Panc1 (cell line): ENCODE measurements around the gene ATXN7L3.

Source experiments
- POLR2AphosphoS5 ChIP-seq: IDR thresholded peaks from 2 replicates; pipeline ENCODE4 v1.6.1; 2012; ENCODE audit warnings: mild to moderate bottlenecking, low read depth, low read length, moderate library complexity
- TF ChIP-seq, protein P1 (sequence below): fragments of 450-650 bp; IDR thresholded peaks from 2 replicates; pipeline ENCODE4 v1.5.1; 2017; ENCODE audit warnings: mild to moderate bottlenecking
- TF ChIP-seq, protein P2 (sequence below), 2 experiments: IDR thresholded peaks; 2 replicates each; pipeline ENCODE4 v1.6.1; 2011 to 2012; ENCODE audit warnings: low read depth in 2 of 2, control low read depth in 1 of 2, low read length in 1 of 2, mild to moderate bottlenecking in 1 of 2, moderate library complexity in 1 of 2; ENCODE audit not compliant: insufficient read depth in 1 of 2

DNA sequence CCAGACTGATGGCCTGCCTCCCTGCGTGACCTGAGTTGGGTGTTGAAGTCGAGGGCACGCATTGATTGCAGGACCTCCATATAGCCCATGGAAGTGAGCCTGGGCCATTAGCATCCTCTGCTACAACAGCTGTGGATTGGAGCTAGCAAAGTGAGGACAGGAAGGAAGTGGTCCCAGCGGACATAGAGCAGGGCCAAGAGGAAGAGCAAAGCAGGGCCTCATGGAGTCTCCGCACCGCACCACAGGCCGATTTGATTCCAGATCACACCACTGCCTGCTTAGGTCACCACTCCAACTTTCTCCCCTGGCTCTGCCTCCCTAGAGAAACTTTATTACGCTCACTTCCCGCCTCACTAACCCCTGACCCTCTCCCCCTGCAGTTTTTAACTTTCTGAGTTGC is 30.5 kb upstream of the ATXN7L3 start:
- TF ChIP-seq, protein P1, sequence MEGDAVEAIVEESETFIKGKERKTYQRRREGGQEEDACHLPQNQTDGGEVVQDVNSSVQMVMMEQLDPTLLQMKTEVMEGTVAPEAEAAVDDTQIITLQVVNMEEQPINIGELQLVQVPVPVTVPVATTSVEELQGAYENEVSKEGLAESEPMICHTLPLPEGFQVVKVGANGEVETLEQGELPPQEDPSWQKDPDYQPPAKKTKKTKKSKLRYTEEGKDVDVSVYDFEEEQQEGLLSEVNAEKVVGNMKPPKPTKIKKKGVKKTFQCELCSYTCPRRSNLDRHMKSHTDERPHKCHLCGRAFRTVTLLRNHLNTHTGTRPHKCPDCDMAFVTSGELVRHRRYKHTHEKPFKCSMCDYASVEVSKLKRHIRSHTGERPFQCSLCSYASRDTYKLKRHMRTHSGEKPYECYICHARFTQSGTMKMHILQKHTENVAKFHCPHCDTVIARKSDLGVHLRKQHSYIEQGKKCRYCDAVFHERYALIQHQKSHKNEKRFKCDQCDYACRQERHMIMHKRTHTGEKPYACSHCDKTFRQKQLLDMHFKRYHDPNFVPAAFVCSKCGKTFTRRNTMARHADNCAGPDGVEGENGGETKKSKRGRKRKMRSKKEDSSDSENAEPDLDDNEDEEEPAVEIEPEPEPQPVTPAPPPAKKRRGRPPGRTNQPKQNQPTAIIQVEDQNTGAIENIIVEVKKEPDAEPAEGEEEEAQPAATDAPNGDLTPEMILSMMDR, result no peak
- no peak for TF ChIP-seq POLR2AphosphoS5
- TF ChIP-seq, protein P2, sequence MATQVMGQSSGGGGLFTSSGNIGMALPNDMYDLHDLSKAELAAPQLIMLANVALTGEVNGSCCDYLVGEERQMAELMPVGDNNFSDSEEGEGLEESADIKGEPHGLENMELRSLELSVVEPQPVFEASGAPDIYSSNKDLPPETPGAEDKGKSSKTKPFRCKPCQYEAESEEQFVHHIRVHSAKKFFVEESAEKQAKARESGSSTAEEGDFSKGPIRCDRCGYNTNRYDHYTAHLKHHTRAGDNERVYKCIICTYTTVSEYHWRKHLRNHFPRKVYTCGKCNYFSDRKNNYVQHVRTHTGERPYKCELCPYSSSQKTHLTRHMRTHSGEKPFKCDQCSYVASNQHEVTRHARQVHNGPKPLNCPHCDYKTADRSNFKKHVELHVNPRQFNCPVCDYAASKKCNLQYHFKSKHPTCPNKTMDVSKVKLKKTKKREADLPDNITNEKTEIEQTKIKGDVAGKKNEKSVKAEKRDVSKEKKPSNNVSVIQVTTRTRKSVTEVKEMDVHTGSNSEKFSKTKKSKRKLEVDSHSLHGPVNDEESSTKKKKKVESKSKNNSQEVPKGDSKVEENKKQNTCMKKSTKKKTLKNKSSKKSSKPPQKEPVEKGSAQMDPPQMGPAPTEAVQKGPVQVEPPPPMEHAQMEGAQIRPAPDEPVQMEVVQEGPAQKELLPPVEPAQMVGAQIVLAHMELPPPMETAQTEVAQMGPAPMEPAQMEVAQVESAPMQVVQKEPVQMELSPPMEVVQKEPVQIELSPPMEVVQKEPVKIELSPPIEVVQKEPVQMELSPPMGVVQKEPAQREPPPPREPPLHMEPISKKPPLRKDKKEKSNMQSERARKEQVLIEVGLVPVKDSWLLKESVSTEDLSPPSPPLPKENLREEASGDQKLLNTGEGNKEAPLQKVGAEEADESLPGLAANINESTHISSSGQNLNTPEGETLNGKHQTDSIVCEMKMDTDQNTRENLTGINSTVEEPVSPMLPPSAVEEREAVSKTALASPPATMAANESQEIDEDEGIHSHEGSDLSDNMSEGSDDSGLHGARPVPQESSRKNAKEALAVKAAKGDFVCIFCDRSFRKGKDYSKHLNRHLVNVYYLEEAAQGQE (IDR thresholded peaks at IDR 0.05; ENCODE audit: insufficient read depth in 1 of 2, low read depth in 2 of 2, low read length in 1 of 2), result no peak
